Measurements from ENCODE around the gene HOXC5. TPM values are rescaled to one million over a fixed set of nuclear protein-coding genes. Genes with fewer than 3 reads are reported as not detected.

The HOXC5 gene
- total RNA-seq, 1 experiment from 2014 or later: 5.0 TPM

GRCh38 chr12:53985692-53985993, 47.2 kb upstream of the HOXC5 start:
- ChIA-PET CTCF (interaction anchor here (0.6 to 1.2 kb wide), 6 partner anchors 12 to 232 kb away, joined by 3 to 14 read pairs (median 8); partner anchors contain the start of gene HOXC9), POLR2A (interaction anchor here (1.0 to 1.6 kb wide), 2 partner anchors 10 to 14 kb away, joined by 5 to 16 read pairs; partner anchors contain the start of gene HOXC9)
- ATAC-seq (no peak), DNase-seq (ENCODE audit: low read depth, low spot score) (no peak)
- peaks cover 17% of the 10 kb centered on the region for H3K4me1 ChIP-seq (ENCODE audit: control insufficient read depth, insufficient read depth, low read length)
- H3K9me3 ChIP-seq (ENCODE audit: control insufficient read depth, insufficient read depth, low read depth, low read length): no peaks in the 10 kb centered on the region
- in situ Hi-C loops (cut with HindIII; ENCODE audit: low pct_unique_long_range_greater_than_20kb, low sequenced_read_pairs) (no loop called here), intact Hi-C loops (cut with micrococcal nuclease; ENCODE audit: unreplicated experiment) (no loop called here)
- H3K36me3 ChIP-seq (ENCODE audit: control insufficient read depth, insufficient read depth, low read length): no peaks in the 10 kb centered on the region
- no TSS peak for BruUV-seq (replicated peaks)
- H3K27me3 ChIP-seq (ENCODE audit: control insufficient read depth, insufficient read depth, low read length): no peaks in the 10 kb centered on the region
- H3K4me3 ChIP-seq (ENCODE audit: low read depth in 2 of 2, low read length in 2 of 2): peak overlapping the region; percentile 66 to 67
- no peak for TF ChIP-seq POLR2AphosphoS5 (IDR thresholded peaks at IDR 0.05; ENCODE audit: low read depth, low read length)
- no peak for TF ChIP-seq TCF7L2 (IDR thresholded peaks at IDR 0.05; ENCODE audit: low read depth, low read length)
- no peak for TF ChIP-seq REST (IDR thresholded peaks at IDR 0.05; ENCODE audit: insufficient read depth in 1 of 2, low read depth in 2 of 2, low read length in 1 of 2)
- TF ChIP-seq SIN3A (IDR thresholded peaks at IDR 0.05; ENCODE audit: borderline replicate concordance, insufficient read depth, low read depth, low read length): no peak
- no peak for TF ChIP-seq CTCF (IDR thresholded peaks at IDR 0.05)
- H3K27ac ChIP-seq (ENCODE audit: low read length): peak overlapping the region; percentile 99

- DNase-seq (ENCODE audit: low read depth, low spot score): no peak
- CTCF ChIA-PET: interaction anchor here (0.8 kb wide), 1 partner anchor 232 kb away, joined by 3 read pairs; no protein-coding TSS in a partner anchor
- H3K27ac ChIP-seq (ENCODE audit: low read length): peak overlapping the region; percentile 99
- peaks cover 12% of the 10 kb centered on the region for H3K4me1 ChIP-seq (ENCODE audit: control insufficient read depth, insufficient read depth, low read length)
- no peak; the same call in none of the 2 replicates for TF ChIP-seq POLR2AphosphoS5 (IDR thresholded peaks at IDR 0.05; ENCODE audit: low read depth, low read length)
- no peak; a peak in 1 of 4 replicates for TF ChIP-seq REST (IDR thresholded peaks at IDR 0.05; ENCODE audit: insufficient read depth in 1 of 2, low read depth in 2 of 2, low read length in 1 of 2)
- no peak; the same call in 1 of the 2 replicates for TF ChIP-seq SIN3A (IDR thresholded peaks at IDR 0.05; ENCODE audit: borderline replicate concordance, insufficient read depth, low read depth, low read length)
- TF ChIP-seq TCF7L2 (IDR thresholded peaks at IDR 0.05; ENCODE audit: low read depth, low read length): no peak
- TF ChIP-seq CTCF (IDR thresholded peaks at IDR 0.05): no peak
- H3K9me3 ChIP-seq (ENCODE audit: control insufficient read depth, insufficient read depth, low read depth, low read length): no peaks in the 10 kb centered on the region
- in situ Hi-C loops (cut with HindIII; ENCODE audit: low pct_unique_long_range_greater_than_20kb, low sequenced_read_pairs) (no loop called here), intact Hi-C loops (cut with micrococcal nuclease; ENCODE audit: unreplicated experiment) (no loop called here)
- no peak; the same call in 1 of the 2 replicates for ATAC-seq
- peak overlapping the region; percentile 66 to 67 for H3K4me3 ChIP-seq (ENCODE audit: low read depth in 2 of 2, low read length in 2 of 2)
- POLR2A ChIA-PET: interaction anchor here (0.6 to 1.6 kb wide), 5 partner anchors 13 to 206 kb away, joined by 3 to 7 read pairs (median 5); partner anchors contain the start of gene HOXC9
- no TSS peak for BruUV-seq (replicated peaks)
- H3K36me3 ChIP-seq (ENCODE audit: control insufficient read depth, insufficient read depth, low read length): no peaks in the 10 kb centered on the region
- H3K27me3 ChIP-seq (ENCODE audit: control insufficient read depth, insufficient read depth, low read length): no peaks in the 10 kb centered on the region
Measured at GRCh38 chr12:53985994-53986685, 46.7 kb upstream of the HOXC5 start.

Measured in Panc1 (cell line).